ENCODE measurements around the gene HRAS. TPM values are rescaled to one million over a fixed set of nuclear protein-coding genes. Genes with fewer than 3 reads are reported as not detected.
A peak's percentile ranks its signal among the peaks of the same experiment; 100 is the strongest.

The HRAS gene
- total RNA-seq, 1 donor from 2014 or later: 68.3 TPM

DNA sequence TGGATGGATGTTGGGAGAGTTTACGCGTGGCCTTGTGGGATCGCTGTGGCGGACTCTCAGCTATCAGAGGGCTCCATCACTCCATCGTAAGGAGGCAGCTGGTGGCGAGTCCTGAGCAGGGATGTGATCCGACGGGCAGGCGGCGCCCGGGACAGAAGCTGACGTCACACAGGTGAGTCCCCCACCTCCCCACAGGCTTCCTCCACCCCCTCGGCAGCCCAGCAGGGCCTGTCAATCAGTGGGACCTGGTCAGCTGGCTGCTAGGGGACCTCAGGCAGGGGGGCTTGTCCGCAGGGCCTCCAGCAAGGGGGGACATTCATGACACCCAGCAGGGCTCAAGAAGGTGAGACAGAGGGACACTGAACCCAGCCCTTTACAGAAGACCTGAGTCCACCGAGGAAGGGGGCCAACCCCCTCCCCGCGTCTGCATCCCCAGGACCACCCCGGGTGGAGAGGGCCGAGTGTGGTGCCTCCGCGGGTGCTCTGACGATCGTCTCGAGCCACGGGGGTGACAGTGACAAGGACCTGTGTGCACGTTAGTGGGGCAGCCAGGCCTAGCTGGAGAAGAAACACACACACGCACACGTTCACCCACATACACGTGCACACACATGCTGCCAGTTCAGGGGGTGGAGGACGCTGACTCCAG lies 7.1 kb downstream of the HRAS start:
- no peak overlapping the region for H3K27ac Mint-ChIP-seq (ENCODE audit: unreplicated experiment)
- H3K36me3 Mint-ChIP-seq (ENCODE audit: unreplicated experiment): peaks cover 6% of the 10 kb centered on the region
- H3K4me3 Mint-ChIP-seq (ENCODE audit: unreplicated experiment): no peak overlapping the region
- no peak for DNase-seq (ENCODE audit: extremely low spot score, unreplicated experiment)
- no peaks in the 10 kb centered on the region for H3K9me3 Mint-ChIP-seq (ENCODE audit: unreplicated experiment)
- no peaks in the 10 kb centered on the region for H3K4me1 Mint-ChIP-seq (ENCODE audit: unreplicated experiment)
- H3K27me3 Mint-ChIP-seq (ENCODE audit: unreplicated experiment): no peaks in the 10 kb centered on the region
- TF ChIP-seq, protein P1, sequence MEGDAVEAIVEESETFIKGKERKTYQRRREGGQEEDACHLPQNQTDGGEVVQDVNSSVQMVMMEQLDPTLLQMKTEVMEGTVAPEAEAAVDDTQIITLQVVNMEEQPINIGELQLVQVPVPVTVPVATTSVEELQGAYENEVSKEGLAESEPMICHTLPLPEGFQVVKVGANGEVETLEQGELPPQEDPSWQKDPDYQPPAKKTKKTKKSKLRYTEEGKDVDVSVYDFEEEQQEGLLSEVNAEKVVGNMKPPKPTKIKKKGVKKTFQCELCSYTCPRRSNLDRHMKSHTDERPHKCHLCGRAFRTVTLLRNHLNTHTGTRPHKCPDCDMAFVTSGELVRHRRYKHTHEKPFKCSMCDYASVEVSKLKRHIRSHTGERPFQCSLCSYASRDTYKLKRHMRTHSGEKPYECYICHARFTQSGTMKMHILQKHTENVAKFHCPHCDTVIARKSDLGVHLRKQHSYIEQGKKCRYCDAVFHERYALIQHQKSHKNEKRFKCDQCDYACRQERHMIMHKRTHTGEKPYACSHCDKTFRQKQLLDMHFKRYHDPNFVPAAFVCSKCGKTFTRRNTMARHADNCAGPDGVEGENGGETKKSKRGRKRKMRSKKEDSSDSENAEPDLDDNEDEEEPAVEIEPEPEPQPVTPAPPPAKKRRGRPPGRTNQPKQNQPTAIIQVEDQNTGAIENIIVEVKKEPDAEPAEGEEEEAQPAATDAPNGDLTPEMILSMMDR (IDR thresholded peaks at IDR 0.05): no peak

DNA sequence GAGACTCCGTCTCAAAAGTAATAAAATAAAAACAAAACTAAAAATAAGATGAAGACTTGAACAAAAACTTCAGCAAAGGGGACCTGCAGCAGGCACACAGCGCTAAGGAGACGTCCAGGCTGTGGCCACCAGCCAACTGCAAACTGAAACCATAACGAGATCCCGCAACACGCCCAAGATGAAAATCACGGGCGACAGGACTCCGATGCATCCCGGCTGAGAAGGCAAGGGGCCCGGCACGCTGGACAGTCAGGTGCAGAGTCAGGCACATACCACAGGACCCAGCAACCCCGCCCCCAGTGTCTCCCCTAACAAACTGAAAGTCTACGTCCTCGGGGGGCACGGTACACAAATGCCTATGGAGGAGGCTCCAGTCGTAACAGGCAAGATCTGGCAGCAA lies 9.2 kb downstream of the HRAS start:
- H3K9me3 Mint-ChIP-seq (ENCODE audit: unreplicated experiment): no peaks in the 10 kb centered on the region
- no peak overlapping the region for H3K27ac Mint-ChIP-seq (ENCODE audit: unreplicated experiment)
- H3K4me1 Mint-ChIP-seq (ENCODE audit: unreplicated experiment): no peaks in the 10 kb centered on the region
- DNase-seq (ENCODE audit: extremely low spot score, unreplicated experiment): no peak
- no peaks in the 10 kb centered on the region for H3K27me3 Mint-ChIP-seq (ENCODE audit: unreplicated experiment)
- H3K36me3 Mint-ChIP-seq (ENCODE audit: unreplicated experiment): no peaks in the 10 kb centered on the region
- TF ChIP-seq, protein P1 (IDR thresholded peaks at IDR 0.05): no peak
- no peak overlapping the region for H3K4me3 Mint-ChIP-seq (ENCODE audit: unreplicated experiment)

DNA sequence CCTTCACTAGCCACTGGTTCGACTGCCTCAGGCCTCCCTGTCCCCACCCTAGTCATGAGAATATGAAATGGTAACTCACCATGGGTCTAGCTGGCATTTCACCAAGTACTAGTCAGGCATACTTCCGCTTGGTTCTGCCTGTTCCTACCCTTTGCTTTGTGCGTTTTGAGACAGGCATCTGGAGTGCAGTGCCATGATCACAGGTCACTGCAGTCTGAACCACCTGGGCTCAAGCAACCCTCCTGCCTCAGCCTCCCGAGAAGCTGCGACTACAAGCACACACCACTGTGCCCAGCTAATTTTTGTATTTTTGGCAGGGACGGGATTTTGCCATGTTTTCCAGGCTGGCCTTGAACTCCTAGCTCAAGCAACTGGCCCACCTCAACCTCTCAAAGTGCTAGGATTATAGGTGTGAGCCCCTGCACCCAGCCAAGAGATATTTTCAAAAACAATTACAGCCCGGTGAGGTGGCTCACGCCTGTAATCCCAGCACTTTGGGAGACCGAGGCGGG lies 14.1 kb downstream of the HRAS start:
- no peak overlapping the region for H3K27ac Mint-ChIP-seq (ENCODE audit: unreplicated experiment)
- H3K4me1 Mint-ChIP-seq (ENCODE audit: unreplicated experiment): peaks cover 2% of the 10 kb centered on the region
- no peak overlapping the region for H3K4me3 Mint-ChIP-seq (ENCODE audit: unreplicated experiment)
- no peaks in the 10 kb centered on the region for H3K9me3 Mint-ChIP-seq (ENCODE audit: unreplicated experiment)
- H3K27me3 Mint-ChIP-seq (ENCODE audit: unreplicated experiment): no peaks in the 10 kb centered on the region
- TF ChIP-seq, protein P1 (IDR thresholded peaks at IDR 0.05): no peak
- no peaks in the 10 kb centered on the region for H3K36me3 Mint-ChIP-seq (ENCODE audit: unreplicated experiment)
- no peak for DNase-seq (ENCODE audit: extremely low spot score, unreplicated experiment)

DNA sequence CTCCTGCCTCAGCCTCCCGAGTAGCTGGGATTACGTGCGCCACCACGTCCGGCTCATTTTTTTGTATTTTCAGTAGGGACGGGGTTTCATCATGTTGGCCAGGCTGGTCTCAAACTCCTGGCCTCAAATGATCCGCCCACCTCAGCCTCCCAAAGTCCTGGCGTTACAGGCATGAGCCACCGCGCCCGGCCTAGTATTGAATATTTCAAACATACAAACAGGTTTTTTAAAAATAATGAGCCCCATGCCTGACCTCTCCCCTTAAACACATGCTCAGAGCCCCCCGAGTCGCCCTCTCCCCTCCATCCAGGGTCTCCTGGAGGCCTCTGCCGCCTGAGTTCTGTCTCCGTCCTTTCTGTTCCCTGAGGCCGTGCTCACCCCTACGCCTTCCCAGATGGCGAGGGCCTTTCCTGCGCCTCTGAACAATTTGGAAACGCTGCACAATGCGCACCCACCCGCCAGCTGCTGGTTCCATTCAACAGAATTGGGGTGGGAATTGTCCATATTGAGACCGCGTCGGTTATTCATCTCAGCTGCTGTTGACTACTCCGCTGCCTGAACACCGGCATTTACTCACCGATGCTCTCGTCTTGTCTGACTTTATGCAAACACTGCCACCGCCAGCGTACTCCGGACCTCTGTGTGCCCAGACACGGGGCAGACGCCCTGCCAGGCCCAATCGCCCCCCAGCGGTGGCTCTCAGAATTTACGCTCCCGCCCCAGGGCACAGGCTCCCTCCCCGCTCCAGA lies 14.8 kb downstream of the HRAS start:
- TF ChIP-seq, protein P1 (IDR thresholded peaks at IDR 0.05): peak; percentile 22
- peak; percentile 84 for DNase-seq (ENCODE audit: extremely low spot score, unreplicated experiment)
- no peak overlapping the region for H3K27ac Mint-ChIP-seq (ENCODE audit: unreplicated experiment)
- H3K4me3 Mint-ChIP-seq (ENCODE audit: unreplicated experiment): no peak overlapping the region
- H3K4me1 Mint-ChIP-seq (ENCODE audit: unreplicated experiment): peaks cover 2% of the 10 kb centered on the region
- no peaks in the 10 kb centered on the region for H3K27me3 Mint-ChIP-seq (ENCODE audit: unreplicated experiment)
- H3K36me3 Mint-ChIP-seq (ENCODE audit: unreplicated experiment): peaks cover 5% of the 10 kb centered on the region
- no peaks in the 10 kb centered on the region for H3K9me3 Mint-ChIP-seq (ENCODE audit: unreplicated experiment)
